HepG2 (cell line): ENCODE measurements around the gene MAST1. TPM values are rescaled to one million over a fixed set of nuclear protein-coding genes. Genes with fewer than 3 reads are reported as not detected.

Experiments
- BHLHE40 ChIP-seq: IDR thresholded peaks from 2 replicates; pipeline ENCODE4 v1.6.1; 2011; ENCODE audit warnings: low read length, improper control_type of control experiment
- BORCS8-MEF2B ChIP-seq: sonication (generic); formaldehyde crosslinking; IDR thresholded peaks from 2 replicates; pipeline ENCODE4 v1.8.0; 2022; ENCODE audit warnings: mild to moderate bottlenecking, missing genetic modification reagents
- FOXP1 ChIP-seq, 2 experiments: fragments of 450-650 bp in 1 of 2; IDR thresholded peaks; 2 replicates each; pipeline ENCODE4 v1.6.1; 2017 to 2018; ENCODE audit warnings: antibody characterized with exemption in 1 of 2
- HMG20B ChIP-seq: conservative IDR thresholded peaks from 2 replicates; pipeline ENCODE4 v1.6.1; 2016; ENCODE audit warnings: missing genetic modification reagents, missing compliant biosample characterization
- RBFOX2 ChIP-seq: fragments of 200-400 bp; formaldehyde crosslinking; IDR thresholded peaks from 2 replicates; pipeline ENCODE4 v1.6.1; 2017; ENCODE audit warnings: low read depth, mild to moderate bottlenecking, low read length
- ZNF10 ChIP-seq: sonication (generic); formaldehyde crosslinking; IDR thresholded peaks from 2 replicates; pipeline ENCODE4 v1.4.0; 2020; ENCODE audit warnings: mild to moderate bottlenecking, low read depth, missing genetic modification reagents, borderline replicate concordance
- ZNF549 ChIP-seq: sonication (generic); formaldehyde crosslinking; IDR thresholded peaks from 2 replicates; pipeline ENCODE4 v1.5.0; 2020; ENCODE audit warnings: missing genetic modification reagents
- polyA plus RNA-seq, 8 experiments: library from polyadenylated mRNA; depleted of rRNA in 3 of 8; stranded (reverse) in 7 of 8; unstranded in 1 of 8; fragments of >200 nt; fragmentation: Illumina TruSeq in 4 of 8; extraction: Trizol in 4 of 8; gene quantifications; 2 replicates each; pipeline versions ENCODE4 v1.2.1 to v1.2.3, GENCODE V29; 2011 to 2016; ENCODE audit warnings: low read depth in 4 of 8, missing spikeins in 1 of 8, mixed read lengths in 1 of 8; ENCODE audit not compliant: insufficient read depth in 1 of 8
- total RNA-seq, 5 experiments: library from RNA; depleted of rRNA; stranded (reverse); fragments of >200 nt; fragmentation: Illumina TruSeq; extraction: Trizol; gene quantifications; 2 replicates each; pipeline ENCODE4 v1.2.3, GENCODE V29; 2016; ENCODE audit warnings: low read depth in 1 of 5
- TF ChIP-seq, protein P1 (sequence below): sonication (generic); formaldehyde crosslinking; IDR thresholded peaks from 2 replicates; pipeline ENCODE4 v1.9.0; 2021; ENCODE audit warnings: missing genetic modification reagents, borderline replicate concordance
- TF ChIP-seq, protein P2 (sequence below): sonication (generic); formaldehyde crosslinking; IDR thresholded peaks from 2 replicates; pipeline ENCODE4 v1.4.0; 2020; ENCODE audit warnings: missing genetic modification reagents, borderline replicate concordance
- TF ChIP-seq, protein P3 (sequence below): sonication (generic); formaldehyde crosslinking; IDR thresholded peaks from 2 replicates; pipeline ENCODE4 v1.9.0; 2021; ENCODE audit warnings: missing genetic modification reagents, mild to moderate bottlenecking, borderline replicate concordance
- TF ChIP-seq, protein P4 (sequence below): sonication (generic); formaldehyde crosslinking; IDR thresholded peaks from 2 replicates; pipeline ENCODE4 v1.9.0; 2021; ENCODE audit warnings: mild to moderate bottlenecking, missing genetic modification reagents
- TF ChIP-seq, protein P5 (sequence below): sonication (generic); formaldehyde crosslinking; IDR thresholded peaks from 2 replicates; pipeline ENCODE4 v1.8.1; 2023; ENCODE audit warnings: missing genetic modification reagents, inconsistent platforms, borderline replicate concordance

MAST1 gene
- total and polyA plus RNA-seq, 2 of the 13 experiments (the other 11 are each of a cell fraction or from before 2014, with no cell fraction given), result 0.73 to 4.7 TPM

DNA sequence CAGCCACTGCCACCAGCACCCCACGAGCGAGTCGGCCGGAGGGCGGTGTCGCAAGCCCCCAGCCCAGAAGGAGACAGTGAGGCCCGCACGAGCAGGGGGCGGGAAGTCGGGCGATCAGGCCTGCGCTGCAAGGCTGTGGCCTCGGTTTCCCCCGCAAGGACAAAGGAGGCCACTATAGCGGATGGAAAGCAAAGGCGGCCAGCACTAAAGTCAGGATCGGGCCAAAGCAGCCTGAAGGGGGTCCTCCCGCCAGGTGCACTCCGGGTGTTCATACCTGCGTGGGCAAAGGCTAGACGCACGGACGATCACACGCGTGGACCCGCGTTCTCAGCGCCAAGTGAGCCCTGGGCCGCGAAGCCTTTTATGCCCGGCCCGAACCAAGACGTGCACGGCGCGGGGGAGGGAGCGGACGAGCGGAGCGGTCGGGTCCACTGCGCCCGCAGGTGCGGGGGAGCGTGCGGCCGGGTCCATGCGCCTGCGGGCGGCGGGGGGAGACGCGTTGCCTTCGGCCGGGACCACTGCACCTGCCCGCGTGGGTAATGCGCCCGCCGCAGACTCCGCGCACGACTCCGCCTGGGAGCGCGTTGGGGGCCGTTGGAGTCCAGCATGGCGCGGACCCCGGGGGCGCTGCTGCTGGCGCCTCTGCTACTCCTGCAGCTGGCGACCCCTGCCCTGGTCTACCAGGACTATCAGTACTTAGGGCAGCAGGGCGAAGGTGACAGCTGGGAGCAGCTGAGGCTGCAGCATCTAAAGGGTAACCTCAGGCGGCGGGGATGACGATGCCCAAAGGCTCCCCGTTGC is 36.6 kb upstream of the MAST1 start, which contains the start of the genes PRDX2 and THSD8 (continued):
- TF ChIP-seq, protein P1, sequence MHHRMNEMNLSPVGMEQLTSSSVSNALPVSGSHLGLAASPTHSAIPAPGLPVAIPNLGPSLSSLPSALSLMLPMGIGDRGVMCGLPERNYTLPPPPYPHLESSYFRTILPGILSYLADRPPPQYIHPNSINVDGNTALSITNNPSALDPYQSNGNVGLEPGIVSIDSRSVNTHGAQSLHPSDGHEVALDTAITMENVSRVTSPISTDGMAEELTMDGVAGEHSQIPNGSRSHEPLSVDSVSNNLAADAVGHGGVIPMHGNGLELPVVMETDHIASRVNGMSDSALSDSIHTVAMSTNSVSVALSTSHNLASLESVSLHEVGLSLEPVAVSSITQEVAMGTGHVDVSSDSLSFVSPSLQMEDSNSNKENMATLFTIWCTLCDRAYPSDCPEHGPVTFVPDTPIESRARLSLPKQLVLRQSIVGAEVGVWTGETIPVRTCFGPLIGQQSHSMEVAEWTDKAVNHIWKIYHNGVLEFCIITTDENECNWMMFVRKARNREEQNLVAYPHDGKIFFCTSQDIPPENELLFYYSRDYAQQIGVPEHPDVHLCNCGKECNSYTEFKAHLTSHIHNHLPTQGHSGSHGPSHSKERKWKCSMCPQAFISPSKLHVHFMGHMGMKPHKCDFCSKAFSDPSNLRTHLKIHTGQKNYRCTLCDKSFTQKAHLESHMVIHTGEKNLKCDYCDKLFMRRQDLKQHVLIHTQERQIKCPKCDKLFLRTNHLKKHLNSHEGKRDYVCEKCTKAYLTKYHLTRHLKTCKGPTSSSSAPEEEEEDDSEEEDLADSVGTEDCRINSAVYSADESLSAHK (CRISPR knock-in tag), result no peak
- TF ChIP-seq BHLHE40 (peak; percentile 98), HMG20B (no peak; the same call in 1 of the 2 replicates), FOXP1 (IDR thresholded peaks at IDR 0.05) (no peak), FOXP1 (CRISPR knock-in tag; IDR thresholded peaks at IDR 0.05) (0 out of 2 replicates have a peak, but pooled peaks have one; percentile 26), BORCS8-MEF2B (0 out of 2 replicates have a peak, but pooled peaks have one; percentile 55), ZNF10 (no peak), RBFOX2 (peak; percentile 98), ZNF549 (CRISPR knock-in tag) (no peak)
- TF ChIP-seq, protein P2, sequence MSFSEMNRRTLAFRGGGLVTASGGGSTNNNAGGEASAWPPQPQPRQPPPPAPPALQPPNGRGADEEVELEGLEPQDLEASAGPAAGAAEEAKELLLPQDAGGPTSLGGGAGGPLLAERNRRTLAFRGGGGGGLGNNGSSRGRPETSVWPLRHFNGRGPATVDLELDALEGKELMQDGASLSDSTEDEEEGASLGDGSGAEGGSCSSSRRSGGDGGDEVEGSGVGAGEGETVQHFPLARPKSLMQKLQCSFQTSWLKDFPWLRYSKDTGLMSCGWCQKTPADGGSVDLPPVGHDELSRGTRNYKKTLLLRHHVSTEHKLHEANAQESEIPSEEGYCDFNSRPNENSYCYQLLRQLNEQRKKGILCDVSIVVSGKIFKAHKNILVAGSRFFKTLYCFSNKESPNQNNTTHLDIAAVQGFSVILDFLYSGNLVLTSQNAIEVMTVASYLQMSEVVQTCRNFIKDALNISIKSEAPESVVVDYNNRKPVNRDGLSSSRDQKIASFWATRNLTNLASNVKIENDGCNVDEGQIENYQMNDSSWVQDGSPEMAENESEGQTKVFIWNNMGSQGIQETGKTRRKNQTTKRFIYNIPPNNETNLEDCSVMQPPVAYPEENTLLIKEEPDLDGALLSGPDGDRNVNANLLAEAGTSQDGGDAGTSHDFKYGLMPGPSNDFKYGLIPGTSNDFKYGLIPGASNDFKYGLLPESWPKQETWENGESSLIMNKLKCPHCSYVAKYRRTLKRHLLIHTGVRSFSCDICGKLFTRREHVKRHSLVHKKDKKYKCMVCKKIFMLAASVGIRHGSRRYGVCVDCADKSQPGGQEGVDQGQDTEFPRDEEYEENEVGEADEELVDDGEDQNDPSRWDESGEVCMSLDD (CRISPR knock-in tag), result no peak
- TF ChIP-seq, protein P3, sequence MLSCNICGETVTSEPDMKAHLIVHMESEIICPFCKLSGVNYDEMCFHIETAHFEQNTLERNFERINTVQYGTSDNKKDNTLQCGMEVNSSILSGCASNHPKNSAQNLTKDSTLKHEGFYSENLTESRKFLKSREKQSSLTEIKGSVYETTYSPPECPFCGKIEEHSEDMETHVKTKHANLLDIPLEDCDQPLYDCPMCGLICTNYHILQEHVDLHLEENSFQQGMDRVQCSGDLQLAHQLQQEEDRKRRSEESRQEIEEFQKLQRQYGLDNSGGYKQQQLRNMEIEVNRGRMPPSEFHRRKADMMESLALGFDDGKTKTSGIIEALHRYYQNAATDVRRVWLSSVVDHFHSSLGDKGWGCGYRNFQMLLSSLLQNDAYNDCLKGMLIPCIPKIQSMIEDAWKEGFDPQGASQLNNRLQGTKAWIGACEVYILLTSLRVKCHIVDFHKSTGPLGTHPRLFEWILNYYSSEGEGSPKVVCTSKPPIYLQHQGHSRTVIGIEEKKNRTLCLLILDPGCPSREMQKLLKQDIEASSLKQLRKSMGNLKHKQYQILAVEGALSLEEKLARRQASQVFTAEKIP (CRISPR knock-in tag), result no peak
- TF ChIP-seq, protein P4, sequence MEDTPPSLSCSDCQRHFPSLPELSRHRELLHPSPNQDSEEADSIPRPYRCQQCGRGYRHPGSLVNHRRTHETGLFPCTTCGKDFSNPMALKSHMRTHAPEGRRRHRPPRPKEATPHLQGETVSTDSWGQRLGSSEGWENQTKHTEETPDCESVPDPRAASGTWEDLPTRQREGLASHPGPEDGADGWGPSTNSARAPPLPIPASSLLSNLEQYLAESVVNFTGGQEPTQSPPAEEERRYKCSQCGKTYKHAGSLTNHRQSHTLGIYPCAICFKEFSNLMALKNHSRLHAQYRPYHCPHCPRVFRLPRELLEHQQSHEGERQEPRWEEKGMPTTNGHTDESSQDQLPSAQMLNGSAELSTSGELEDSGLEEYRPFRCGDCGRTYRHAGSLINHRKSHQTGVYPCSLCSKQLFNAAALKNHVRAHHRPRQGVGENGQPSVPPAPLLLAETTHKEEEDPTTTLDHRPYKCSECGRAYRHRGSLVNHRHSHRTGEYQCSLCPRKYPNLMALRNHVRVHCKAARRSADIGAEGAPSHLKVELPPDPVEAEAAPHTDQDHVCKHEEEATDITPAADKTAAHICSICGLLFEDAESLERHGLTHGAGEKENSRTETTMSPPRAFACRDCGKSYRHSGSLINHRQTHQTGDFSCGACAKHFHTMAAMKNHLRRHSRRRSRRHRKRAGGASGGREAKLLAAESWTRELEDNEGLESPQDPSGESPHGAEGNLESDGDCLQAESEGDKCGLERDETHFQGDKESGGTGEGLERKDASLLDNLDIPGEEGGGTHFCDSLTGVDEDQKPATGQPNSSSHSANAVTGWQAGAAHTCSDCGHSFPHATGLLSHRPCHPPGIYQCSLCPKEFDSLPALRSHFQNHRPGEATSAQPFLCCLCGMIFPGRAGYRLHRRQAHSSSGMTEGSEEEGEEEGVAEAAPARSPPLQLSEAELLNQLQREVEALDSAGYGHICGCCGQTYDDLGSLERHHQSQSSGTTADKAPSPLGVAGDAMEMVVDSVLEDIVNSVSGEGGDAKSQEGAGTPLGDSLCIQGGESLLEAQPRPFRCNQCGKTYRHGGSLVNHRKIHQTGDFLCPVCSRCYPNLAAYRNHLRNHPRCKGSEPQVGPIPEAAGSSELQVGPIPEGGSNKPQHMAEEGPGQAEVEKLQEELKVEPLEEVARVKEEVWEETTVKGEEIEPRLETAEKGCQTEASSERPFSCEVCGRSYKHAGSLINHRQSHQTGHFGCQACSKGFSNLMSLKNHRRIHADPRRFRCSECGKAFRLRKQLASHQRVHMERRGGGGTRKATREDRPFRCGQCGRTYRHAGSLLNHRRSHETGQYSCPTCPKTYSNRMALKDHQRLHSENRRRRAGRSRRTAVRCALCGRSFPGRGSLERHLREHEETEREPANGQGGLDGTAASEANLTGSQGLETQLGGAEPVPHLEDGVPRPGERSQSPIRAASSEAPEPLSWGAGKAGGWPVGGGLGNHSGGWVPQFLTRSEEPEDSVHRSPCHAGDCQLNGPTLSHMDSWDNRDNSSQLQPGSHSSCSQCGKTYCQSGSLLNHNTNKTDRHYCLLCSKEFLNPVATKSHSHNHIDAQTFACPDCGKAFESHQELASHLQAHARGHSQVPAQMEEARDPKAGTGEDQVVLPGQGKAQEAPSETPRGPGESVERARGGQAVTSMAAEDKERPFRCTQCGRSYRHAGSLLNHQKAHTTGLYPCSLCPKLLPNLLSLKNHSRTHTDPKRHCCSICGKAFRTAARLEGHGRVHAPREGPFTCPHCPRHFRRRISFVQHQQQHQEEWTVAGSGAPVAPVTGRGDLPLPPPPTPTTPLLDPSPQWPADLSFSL, result peak; percentile 37; the same call in 1 of the 2 replicates
- TF ChIP-seq, protein P5, sequence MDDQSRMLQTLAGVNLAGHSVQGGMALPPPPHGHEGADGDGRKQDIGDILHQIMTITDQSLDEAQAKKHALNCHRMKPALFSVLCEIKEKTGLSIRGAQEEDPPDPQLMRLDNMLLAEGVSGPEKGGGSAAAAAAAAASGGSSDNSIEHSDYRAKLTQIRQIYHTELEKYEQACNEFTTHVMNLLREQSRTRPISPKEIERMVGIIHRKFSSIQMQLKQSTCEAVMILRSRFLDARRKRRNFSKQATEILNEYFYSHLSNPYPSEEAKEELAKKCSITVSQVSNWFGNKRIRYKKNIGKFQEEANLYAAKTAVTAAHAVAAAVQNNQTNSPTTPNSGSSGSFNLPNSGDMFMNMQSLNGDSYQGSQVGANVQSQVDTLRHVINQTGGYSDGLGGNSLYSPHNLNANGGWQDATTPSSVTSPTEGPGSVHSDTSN (CRISPR knock-in tag), result no peak
